ENCODE results near the gene RNF213. TPM values are rescaled to one million over a fixed set of nuclear protein-coding genes. Genes with fewer than 3 reads are reported as not detected.

Gene RNF213
- total RNA-seq, 1 donor from 2014 or later = 47.3 TPM

- H3K4me1 Mint-ChIP-seq (ENCODE audit: unreplicated experiment) = no peaks in the 10 kb centered on the region
These were observed 30.6 kb downstream of the RNF213 start for GRCh38 chr17:80291260-80291659.

GRCh38 chr17:80291691-80292487 lies 31.2 kb downstream of the RNF213 start:
- no peak for DNase-seq (ENCODE audit: extremely low spot score, unreplicated experiment)
- no peak for TF ChIP-seq CTCF (conservative IDR thresholded peaks at IDR 0.05)
- H3K27me3 Mint-ChIP-seq = no peaks in the 10 kb centered on the region
- no peaks in the 10 kb centered on the region for H3K9me3 Mint-ChIP-seq
- no peak overlapping the region for H3K4me3 Mint-ChIP-seq
- H3K36me3 Mint-ChIP-seq = peaks cover 16% of the 10 kb centered on the region
- H3K27ac Mint-ChIP-seq = no peak overlapping the region
- H3K4me1 Mint-ChIP-seq (ENCODE audit: unreplicated experiment) = no peaks in the 10 kb centered on the region

More at GRCh38 chr17:80291260-80291659, 30.6 kb downstream of the RNF213 start:
- Mint-ChIP-seq H3K36me3 (peaks cover 16% of the 10 kb centered on the region), H3K4me3 (no peak overlapping the region), H3K9me3 (no peaks in the 10 kb centered on the region), H3K27me3 (no peaks in the 10 kb centered on the region), H3K27ac (no peak overlapping the region)
- no peak for TF ChIP-seq CTCF (conservative IDR thresholded peaks at IDR 0.05)
- DNase-seq (ENCODE audit: extremely low spot score, unreplicated experiment) = no peak

- no peak overlapping the region for H3K27ac Mint-ChIP-seq
These were observed 31.9 kb downstream of the RNF213 start for GRCh38 chr17:80292521-80292971.

GRCh38 chr17:80294210-80294609 lies 33.6 kb downstream of the RNF213 start:
- Mint-ChIP-seq H3K27me3 (no peaks in the 10 kb centered on the region), H3K9me3 (no peaks in the 10 kb centered on the region), H3K27ac (no peak overlapping the region), H3K4me1 (ENCODE audit: unreplicated experiment) (no peaks in the 10 kb centered on the region), H3K36me3 (peaks cover 13% of the 10 kb centered on the region), H3K4me3 (no peak overlapping the region)
- no peak for DNase-seq (ENCODE audit: extremely low spot score, unreplicated experiment)
- TF ChIP-seq CTCF (conservative IDR thresholded peaks at IDR 0.05) = no peak

More at GRCh38 chr17:80292521-80292971, 31.9 kb downstream of the RNF213 start:
- peaks cover 14% of the 10 kb centered on the region for H3K36me3 Mint-ChIP-seq
- no peak overlapping the region for H3K4me3 Mint-ChIP-seq
- peak; percentile 57 for TF ChIP-seq CTCF (conservative IDR thresholded peaks at IDR 0.05)
- no peaks in the 10 kb centered on the region for H3K27me3 Mint-ChIP-seq
- no peaks in the 10 kb centered on the region for H3K9me3 Mint-ChIP-seq
- H3K4me1 Mint-ChIP-seq (ENCODE audit: unreplicated experiment) = no peaks in the 10 kb centered on the region
- no peak for DNase-seq (ENCODE audit: extremely low spot score, unreplicated experiment)

GRCh38 chr17:80294653-80295052 lies 34.0 kb downstream of the RNF213 start:
- no peak for TF ChIP-seq CTCF (conservative IDR thresholded peaks at IDR 0.05)

More at GRCh38 chr17:80294653-80295052, 34.0 kb downstream of the RNF213 start:
- Mint-ChIP-seq H3K36me3 (peaks cover 15% of the 10 kb centered on the region), H3K27ac (no peak overlapping the region), H3K9me3 (no peaks in the 10 kb centered on the region), H3K4me1 (ENCODE audit: unreplicated experiment) (no peaks in the 10 kb centered on the region), H3K4me3 (no peak overlapping the region), H3K27me3 (no peaks in the 10 kb centered on the region)
- no peak for DNase-seq (ENCODE audit: extremely low spot score, unreplicated experiment)

All from type B pancreatic cell (in vitro differentiated cells).